Measurements from ENCODE around the gene CNN3.

Gene CNN3

DNA sequence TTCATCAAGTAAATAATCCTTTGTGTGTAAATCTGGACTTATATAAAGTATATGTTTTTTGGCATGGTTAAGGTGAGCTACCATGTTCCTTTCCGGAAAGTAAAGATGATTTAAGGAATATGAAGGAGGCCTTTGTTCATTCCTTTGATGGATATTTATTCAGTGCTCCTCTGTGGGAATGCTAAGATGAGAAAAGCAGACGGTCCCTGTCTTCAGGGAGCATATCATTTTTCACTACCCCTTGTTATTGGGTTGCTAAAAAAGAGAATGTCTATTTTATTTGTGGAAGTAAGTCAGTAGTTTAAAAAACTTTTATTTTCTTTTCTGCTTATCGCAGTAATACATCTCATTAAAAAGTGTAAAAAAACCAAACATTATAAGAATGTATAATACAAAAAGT, 35.1 kb upstream of the CNN3 start:
- Histone ChIP-seq H3K4me3 (ENCODE audit: low read depth, low read length) (peak overlapping the region; percentile 67; the same call in 1 of the 2 replicates), H3K36me3 (ENCODE audit: insufficient read depth, low read length) (no peaks in the 10 kb centered on the region), H3K4me1 (ENCODE audit: control insufficient read depth, insufficient read depth, low read length, unreplicated experiment) (peaks cover 3% of the 10 kb centered on the region), H3K27ac (ENCODE audit: low read depth, low read length) (peak overlapping the region; percentile 73; the same call in 1 of the 2 replicates), H3K27me3 (ENCODE audit: insufficient read depth, low read length) (no peaks in the 10 kb centered on the region), H2AFZ (ENCODE audit: low read length, unreplicated experiment) (peak overlapping the region; percentile 85), H3K79me2 (ENCODE audit: control insufficient read depth, insufficient read depth, low read length, unreplicated experiment) (no peaks in the 10 kb centered on the region)

DNA sequence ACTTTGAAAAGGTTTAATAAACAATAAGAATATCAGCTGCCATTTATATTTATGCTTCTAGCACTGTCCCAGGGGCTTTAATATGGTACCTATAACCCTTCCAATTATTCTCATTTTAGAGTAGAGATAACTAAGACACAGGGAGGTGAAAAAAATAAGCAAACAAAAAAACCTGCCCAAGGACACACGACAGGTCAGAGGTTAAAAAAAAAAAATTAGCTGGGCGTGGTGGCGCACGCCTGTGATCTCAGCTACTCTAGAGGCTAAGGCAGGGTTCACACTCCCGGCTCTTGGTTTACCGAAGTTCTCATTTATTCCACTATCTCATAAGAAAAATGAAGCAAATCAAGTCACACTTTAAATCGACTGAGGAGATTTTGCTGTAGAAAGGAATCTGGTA, 34.7 kb upstream of the CNN3 start:
- H2AFZ ChIP-seq (ENCODE audit: low read length, unreplicated experiment) = peak overlapping the region; percentile 85
- peaks cover 3% of the 10 kb centered on the region for H3K4me1 ChIP-seq (ENCODE audit: control insufficient read depth, insufficient read depth, low read length, unreplicated experiment)
- no peak overlapping the region for H3K4me3 ChIP-seq (ENCODE audit: low read depth, low read length)
- H3K27me3 ChIP-seq (ENCODE audit: insufficient read depth, low read length) = no peaks in the 10 kb centered on the region
- H3K36me3 ChIP-seq (ENCODE audit: insufficient read depth, low read length) = no peaks in the 10 kb centered on the region
- no peak overlapping the region for H3K27ac ChIP-seq (ENCODE audit: low read depth, low read length)
- no peaks in the 10 kb centered on the region for H3K79me2 ChIP-seq (ENCODE audit: control insufficient read depth, insufficient read depth, low read length, unreplicated experiment)

DNA sequence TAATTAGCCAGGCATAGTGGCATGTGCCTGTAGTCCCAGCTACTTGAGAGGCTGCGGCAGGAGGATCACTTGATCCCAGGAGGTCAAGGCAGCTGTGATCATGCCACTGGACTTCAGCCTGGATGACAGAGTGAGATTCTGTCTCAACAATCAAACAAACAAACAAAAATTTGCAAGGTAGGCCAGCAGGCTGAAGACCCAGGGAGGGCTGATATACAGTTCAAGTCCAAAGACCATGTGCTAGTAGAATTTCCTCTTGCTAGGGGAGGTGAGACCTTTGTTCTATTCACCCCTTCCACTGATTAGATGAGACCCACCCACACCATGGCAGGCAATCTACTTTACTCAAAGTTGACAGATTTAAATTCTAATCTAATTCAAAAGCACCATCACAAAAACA, 31.2 kb upstream of the CNN3 start:
- Histone ChIP-seq H3K36me3 (ENCODE audit: insufficient read depth, low read length) (no peaks in the 10 kb centered on the region), H3K79me2 (ENCODE audit: control insufficient read depth, insufficient read depth, low read length, unreplicated experiment) (no peaks in the 10 kb centered on the region), H3K4me1 (ENCODE audit: control insufficient read depth, insufficient read depth, low read length, unreplicated experiment) (peaks cover 9% of the 10 kb centered on the region), H2AFZ (ENCODE audit: low read length, unreplicated experiment) (no peak overlapping the region), H3K4me3 (ENCODE audit: low read depth, low read length) (no peak overlapping the region), H3K27me3 (ENCODE audit: insufficient read depth, low read length) (no peaks in the 10 kb centered on the region), H3K27ac (ENCODE audit: low read depth, low read length) (no peak overlapping the region)

DNA sequence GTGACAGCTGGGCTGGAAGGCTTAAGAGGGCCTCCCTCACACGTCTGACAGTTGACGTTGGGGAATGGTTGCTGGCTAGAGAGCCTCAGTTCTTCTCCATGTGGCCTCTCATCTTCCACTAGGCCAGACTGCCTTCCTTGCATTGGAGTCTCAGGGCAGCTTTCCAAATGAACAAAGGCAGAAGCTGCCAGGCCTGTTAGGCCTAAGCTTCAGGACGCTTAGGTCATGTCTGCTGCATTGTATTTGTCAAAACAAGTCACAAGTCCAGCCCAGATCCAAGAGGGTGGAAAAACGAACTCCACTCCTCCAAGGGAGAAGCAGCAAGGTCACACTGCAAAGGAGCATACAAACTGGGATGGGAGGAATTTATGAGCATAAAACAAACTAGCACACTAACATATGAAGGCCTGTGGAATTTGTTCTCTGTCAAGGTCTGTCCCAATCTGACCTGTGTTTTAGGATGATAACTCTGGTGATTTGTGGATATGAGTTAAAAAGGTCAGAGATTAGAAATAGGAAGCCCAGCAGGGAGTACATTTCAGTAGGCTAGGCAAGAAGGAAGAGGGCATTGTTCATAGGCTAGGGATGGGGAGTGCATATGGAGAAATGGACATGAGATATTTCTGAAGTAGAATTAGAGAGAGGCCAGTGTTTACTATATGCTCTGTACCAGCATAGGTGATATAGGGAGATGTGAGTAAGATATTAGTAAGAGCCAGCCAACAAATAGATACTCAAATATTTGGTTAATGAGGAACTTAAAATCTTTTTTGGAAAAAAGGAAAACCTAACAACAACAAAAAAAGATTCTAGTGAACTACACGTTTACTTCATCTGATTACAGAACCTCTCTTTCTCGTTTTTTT, 29.1 kb upstream of the CNN3 start:
- Histone ChIP-seq H3K79me2 (ENCODE audit: control insufficient read depth, insufficient read depth, low read length, unreplicated experiment) (no peaks in the 10 kb centered on the region), H3K27ac (ENCODE audit: low read depth, low read length) (no peak overlapping the region), H3K27me3 (ENCODE audit: insufficient read depth, low read length) (no peaks in the 10 kb centered on the region), H2AFZ (ENCODE audit: low read length, unreplicated experiment) (no peak overlapping the region), H3K4me3 (ENCODE audit: low read depth, low read length) (no peak overlapping the region), H3K4me1 (ENCODE audit: control insufficient read depth, insufficient read depth, low read length, unreplicated experiment) (peaks cover 8% of the 10 kb centered on the region), H3K36me3 (ENCODE audit: insufficient read depth, low read length) (no peaks in the 10 kb centered on the region)

DNA sequence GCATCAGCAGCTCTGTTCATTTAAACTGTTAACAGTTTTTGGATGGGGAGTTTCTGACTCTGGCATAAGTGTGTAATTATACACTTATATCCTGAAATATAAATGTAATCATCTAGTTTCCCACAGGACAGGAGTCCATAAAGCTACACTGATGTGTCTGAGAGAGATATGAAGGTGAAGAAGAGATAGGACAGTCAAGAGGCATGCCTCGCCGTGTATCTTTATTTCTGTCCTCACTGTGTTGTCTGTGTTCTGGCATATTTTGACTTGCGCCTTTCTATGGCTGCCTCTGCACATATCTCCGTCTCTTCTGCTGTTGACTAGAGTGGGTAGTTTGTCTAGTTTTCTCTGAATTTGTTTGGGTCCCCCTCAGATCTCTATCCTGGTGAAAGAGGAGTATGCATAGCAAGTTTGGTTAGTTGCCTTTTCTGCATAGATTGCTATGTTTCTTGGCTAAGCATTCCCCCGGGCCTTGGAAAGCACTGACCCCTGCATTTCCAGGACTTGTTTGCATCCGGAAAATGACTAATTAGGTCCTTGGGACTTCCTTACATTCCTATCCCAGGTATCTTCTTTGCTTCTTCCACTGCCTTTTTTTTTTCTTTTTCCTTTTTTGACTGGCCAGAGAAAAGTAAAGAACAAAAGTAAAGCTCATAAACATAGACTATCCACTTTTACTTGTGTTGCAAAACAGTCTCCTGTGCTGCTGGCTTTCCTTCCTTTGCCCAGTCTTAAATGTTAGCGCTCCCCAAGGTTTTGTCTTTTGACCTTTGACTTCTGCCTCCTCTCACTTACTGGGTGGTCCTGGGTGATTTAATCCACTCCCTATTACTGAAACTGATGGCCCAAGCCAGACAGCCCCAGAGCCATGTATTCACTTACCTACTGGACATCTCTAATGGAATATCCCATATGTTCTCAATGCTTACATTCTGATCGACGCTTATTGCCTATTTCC, 27.6 kb upstream of the CNN3 start:
- Histone ChIP-seq H3K27ac (ENCODE audit: low read depth, low read length) (no peak overlapping the region), H3K27me3 (ENCODE audit: insufficient read depth, low read length) (no peaks in the 10 kb centered on the region), H3K79me2 (ENCODE audit: control insufficient read depth, insufficient read depth, low read length, unreplicated experiment) (no peaks in the 10 kb centered on the region), H3K4me3 (ENCODE audit: low read depth, low read length) (no peak overlapping the region), H3K36me3 (ENCODE audit: insufficient read depth, low read length) (no peaks in the 10 kb centered on the region), H2AFZ (ENCODE audit: low read length, unreplicated experiment) (no peak overlapping the region), H3K4me1 (ENCODE audit: control insufficient read depth, insufficient read depth, low read length, unreplicated experiment) (peaks cover 15% of the 10 kb centered on the region)

DNA sequence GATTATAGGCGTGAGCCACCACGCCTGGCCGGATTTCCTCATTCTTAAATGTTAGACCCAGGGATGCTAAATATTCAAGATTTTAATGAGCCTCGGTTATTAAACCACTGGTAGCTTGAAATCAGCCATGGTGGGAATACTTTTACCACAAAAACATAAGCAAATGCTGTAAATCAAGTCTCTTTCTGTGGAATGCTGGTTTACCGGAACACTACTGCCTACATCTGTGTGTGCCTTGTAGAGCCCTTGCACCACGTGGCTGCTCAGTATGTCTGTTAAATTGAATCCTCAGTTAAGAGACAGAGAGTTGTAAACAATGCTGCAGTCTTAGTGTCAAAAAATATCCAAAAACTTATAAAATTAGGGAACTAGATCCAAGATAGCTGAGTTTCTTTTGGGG, 26.8 kb upstream of the CNN3 start:
- Histone ChIP-seq H3K27me3 (ENCODE audit: insufficient read depth, low read length) (no peaks in the 10 kb centered on the region), H3K36me3 (ENCODE audit: insufficient read depth, low read length) (no peaks in the 10 kb centered on the region), H3K4me1 (ENCODE audit: control insufficient read depth, insufficient read depth, low read length, unreplicated experiment) (peaks cover 19% of the 10 kb centered on the region), H3K79me2 (ENCODE audit: control insufficient read depth, insufficient read depth, low read length, unreplicated experiment) (no peaks in the 10 kb centered on the region), H3K4me3 (ENCODE audit: low read depth, low read length) (no peak overlapping the region), H2AFZ (ENCODE audit: low read length, unreplicated experiment) (no peak overlapping the region), H3K27ac (ENCODE audit: low read depth, low read length) (no peak overlapping the region)

DNA sequence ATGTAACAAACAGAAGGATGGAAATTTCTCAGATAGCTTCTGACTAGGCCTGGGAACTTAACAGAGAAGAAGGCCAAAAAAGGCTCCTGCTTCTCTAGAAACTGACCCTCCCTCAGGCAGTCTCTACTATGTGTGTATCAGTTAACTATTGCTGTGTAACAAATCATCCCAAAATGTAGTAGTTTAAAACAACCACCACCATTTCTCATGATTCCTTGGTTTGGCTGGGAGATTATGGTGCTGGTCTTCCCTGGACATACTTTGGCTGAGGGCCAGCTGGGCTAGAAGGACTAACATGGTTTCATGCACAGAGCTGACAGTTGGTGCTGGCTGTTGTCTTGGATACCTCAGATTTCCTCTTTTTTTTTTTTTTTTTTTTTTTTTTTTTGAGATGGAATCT, 26.2 kb upstream of the CNN3 start:
- no peaks in the 10 kb centered on the region for H3K79me2 ChIP-seq (ENCODE audit: control insufficient read depth, insufficient read depth, low read length, unreplicated experiment)
- no peak overlapping the region for H3K27ac ChIP-seq (ENCODE audit: low read depth, low read length)
- H3K36me3 ChIP-seq (ENCODE audit: insufficient read depth, low read length) = no peaks in the 10 kb centered on the region
- no peak overlapping the region for H3K4me3 ChIP-seq (ENCODE audit: low read depth, low read length)
- H3K27me3 ChIP-seq (ENCODE audit: insufficient read depth, low read length) = no peaks in the 10 kb centered on the region
- peaks cover 19% of the 10 kb centered on the region for H3K4me1 ChIP-seq (ENCODE audit: control insufficient read depth, insufficient read depth, low read length, unreplicated experiment)
- H2AFZ ChIP-seq (ENCODE audit: low read length, unreplicated experiment) = no peak overlapping the region

DNA sequence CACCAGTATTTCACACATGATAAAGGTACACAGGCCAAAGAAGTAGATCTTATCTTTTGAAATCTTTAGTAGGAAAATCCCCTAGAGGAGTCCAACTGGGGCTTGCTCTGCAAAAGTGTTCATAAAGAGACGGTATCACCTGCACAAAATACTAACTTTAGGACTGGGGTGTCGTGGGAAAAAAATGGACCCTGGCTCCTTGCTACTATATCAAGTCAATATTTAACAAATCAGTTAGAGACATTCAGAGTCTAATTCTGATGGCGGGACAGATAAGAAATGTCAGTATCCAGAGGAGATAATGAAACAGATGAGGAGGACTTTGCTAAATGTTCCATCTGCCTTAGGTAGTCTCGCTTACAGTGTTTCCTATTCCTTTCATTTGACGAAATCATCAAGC, 25.6 kb upstream of the CNN3 start:
- Histone ChIP-seq H3K79me2 (ENCODE audit: control insufficient read depth, insufficient read depth, low read length, unreplicated experiment) (no peaks in the 10 kb centered on the region), H3K27ac (ENCODE audit: low read depth, low read length) (no peak overlapping the region), H3K4me1 (ENCODE audit: control insufficient read depth, insufficient read depth, low read length, unreplicated experiment) (peaks cover 19% of the 10 kb centered on the region), H3K27me3 (ENCODE audit: insufficient read depth, low read length) (no peaks in the 10 kb centered on the region), H3K4me3 (ENCODE audit: low read depth, low read length) (no peak overlapping the region), H2AFZ (ENCODE audit: low read length, unreplicated experiment) (no peak overlapping the region), H3K36me3 (ENCODE audit: insufficient read depth, low read length) (no peaks in the 10 kb centered on the region)

DNA sequence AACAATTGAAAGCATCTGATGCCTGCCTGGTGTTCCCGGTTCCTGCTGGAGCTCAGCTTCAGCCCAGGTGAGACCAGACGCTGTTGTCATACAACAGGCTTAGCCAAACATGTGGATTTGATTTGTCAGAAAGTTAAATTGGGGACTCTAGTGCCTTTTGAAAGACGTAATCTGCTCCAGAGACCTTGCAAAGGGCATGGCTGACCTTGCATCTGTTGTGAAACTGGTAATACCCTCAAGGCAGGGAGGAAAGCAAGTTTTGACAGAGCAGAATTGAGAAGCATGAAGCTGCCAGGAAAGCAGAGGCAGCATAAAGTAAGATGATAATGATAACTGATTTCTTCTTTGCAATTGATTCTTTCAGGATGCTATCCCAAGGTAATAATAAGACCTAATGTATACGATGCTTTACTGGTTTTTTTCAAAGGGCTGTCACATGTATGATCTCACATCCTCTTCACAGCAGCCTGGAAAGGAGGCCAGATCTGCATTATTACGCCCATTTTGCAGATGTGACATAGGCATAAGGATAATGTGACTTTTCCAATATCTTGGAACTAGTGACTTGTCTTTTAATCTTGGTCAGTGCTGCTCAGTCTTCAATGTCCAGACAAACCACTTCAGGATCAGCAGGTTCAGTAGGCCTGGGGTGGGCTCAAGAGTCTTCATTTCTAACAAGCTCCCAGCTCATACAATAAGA, 24.7 kb upstream of the CNN3 start:
- H3K27me3 ChIP-seq (ENCODE audit: insufficient read depth, low read length) = no peaks in the 10 kb centered on the region
- H3K4me3 ChIP-seq (ENCODE audit: low read depth, low read length) = no peak overlapping the region
- H3K27ac ChIP-seq (ENCODE audit: low read depth, low read length) = no peak overlapping the region
- no peaks in the 10 kb centered on the region for H3K36me3 ChIP-seq (ENCODE audit: insufficient read depth, low read length)
- no peak overlapping the region for H2AFZ ChIP-seq (ENCODE audit: low read length, unreplicated experiment)
- H3K4me1 ChIP-seq (ENCODE audit: control insufficient read depth, insufficient read depth, low read length, unreplicated experiment) = peaks cover 19% of the 10 kb centered on the region
- no peaks in the 10 kb centered on the region for H3K79me2 ChIP-seq (ENCODE audit: control insufficient read depth, insufficient read depth, low read length, unreplicated experiment)

DNA sequence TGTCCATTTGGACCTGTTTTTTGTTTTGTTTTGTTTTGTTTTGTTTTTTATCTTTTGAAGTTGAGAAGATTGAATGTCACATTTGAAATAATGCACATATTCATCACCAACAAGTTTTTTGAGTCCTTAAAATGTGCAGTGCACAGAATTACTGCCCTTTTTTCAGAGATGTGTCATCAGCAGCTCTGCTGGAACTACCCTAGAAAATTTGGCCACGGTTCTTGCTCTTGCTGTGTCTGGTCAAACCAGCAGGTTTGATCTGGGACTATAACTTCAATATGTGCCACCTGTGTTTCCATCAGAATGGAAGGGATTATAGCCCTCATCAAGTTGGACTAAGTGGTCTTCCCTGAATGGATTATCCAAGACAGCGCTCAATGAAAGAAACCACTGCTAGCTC, 24.1 kb upstream of the CNN3 start:
- Histone ChIP-seq H2AFZ (ENCODE audit: low read length, unreplicated experiment) (no peak overlapping the region), H3K79me2 (ENCODE audit: control insufficient read depth, insufficient read depth, low read length, unreplicated experiment) (no peaks in the 10 kb centered on the region), H3K36me3 (ENCODE audit: insufficient read depth, low read length) (no peaks in the 10 kb centered on the region), H3K27me3 (ENCODE audit: insufficient read depth, low read length) (no peaks in the 10 kb centered on the region), H3K27ac (ENCODE audit: low read depth, low read length) (no peak overlapping the region), H3K4me3 (ENCODE audit: low read depth, low read length) (no peak overlapping the region), H3K4me1 (ENCODE audit: control insufficient read depth, insufficient read depth, low read length, unreplicated experiment) (peaks cover 19% of the 10 kb centered on the region)
